Mucosa of descending colon (tissue), 3 donors: ENCODE measurements around the gene FOXR1. TPM values are rescaled to one million over a fixed set of nuclear protein-coding genes. Genes with fewer than 3 reads are reported as not detected.
A peak's percentile ranks its signal among the peaks of the same experiment; 100 is the strongest.

Source experiments
- ATAC-seq: fragments of 200-7000 bp; cut with Tn5 transposase; one replicate; pipeline ENCODE4 v1.9.1; 2020; ENCODE audit warnings: mild to moderate bottlenecking, moderate library complexity
- DNase-seq, 3 donors: peaks; one replicate each; pipeline ENCODE4 v3.0.0-alpha.2; 2020
- H3K36me3 ChIP-seq: fragments of 200-600 bp; one replicate; pipeline ENCODE4 v1.8.0; 2021; ENCODE audit warnings: low read depth, mild to moderate bottlenecking
- H3K4me1 ChIP-seq: fragments of 200-600 bp; one replicate; pipeline ENCODE4 v1.8.0; 2021; ENCODE audit warnings: low read depth, mild to moderate bottlenecking
- H3K4me3 ChIP-seq: fragments of 200-600 bp; one replicate; pipeline ENCODE4 v1.8.0; 2021; ENCODE audit warnings: mild to moderate bottlenecking
- H3K9me3 ChIP-seq: fragments of 200-600 bp; one replicate; pipeline ENCODE4 v1.8.0; 2021; ENCODE audit warnings: mild to moderate bottlenecking
- intact Hi-C, 2 donors: fragments of 100-400 bp; cut with DNase I in 1 of 2; cut with micrococcal nuclease in 1 of 2; formaldehyde crosslinking; loops; one replicate each; pipeline versions ENCODE4 v1.11.0 to v1.11.1; 2022; cut with DNase I, micrococcal nuclease
- total RNA-seq, 3 donors: library from RNA; stranded (reverse); fragmentation: NEBNext Ultra II Directional in 2 of 3; extraction: Animal tissue kit (Norgen Biotek cat#: 25700) in 2 of 3; gene quantifications; one replicate each; pipeline versions ENCODE4 v1.2.1 to v1.2.4, GENCODE V29; 2021 to 2023
- TF ChIP-seq, protein P1 (sequence below): fragments of 200-600 bp; IDR thresholded peaks from one replicate; pipeline ENCODE4 v1.8.0; 2022; ENCODE audit warnings: antibody characterized with exemption, mild to moderate bottlenecking
- donor health status: DM: no; HTN: no; CAD: no; lungs with moderate emphysema.
- donor health status: DM: no; HTN: no; CAD: no.
- donor health status: DM: no; HTN: yes; CAD: no.

The FOXR1 gene
- total RNA-seq, 3 donors from 2014 or later = not detected

GRCh38 chr11:118930094-118930712 is 41.4 kb upstream of the FOXR1 start:
- H3K4me1 ChIP-seq = peaks cover 12% of the 10 kb centered on the region

DNA sequence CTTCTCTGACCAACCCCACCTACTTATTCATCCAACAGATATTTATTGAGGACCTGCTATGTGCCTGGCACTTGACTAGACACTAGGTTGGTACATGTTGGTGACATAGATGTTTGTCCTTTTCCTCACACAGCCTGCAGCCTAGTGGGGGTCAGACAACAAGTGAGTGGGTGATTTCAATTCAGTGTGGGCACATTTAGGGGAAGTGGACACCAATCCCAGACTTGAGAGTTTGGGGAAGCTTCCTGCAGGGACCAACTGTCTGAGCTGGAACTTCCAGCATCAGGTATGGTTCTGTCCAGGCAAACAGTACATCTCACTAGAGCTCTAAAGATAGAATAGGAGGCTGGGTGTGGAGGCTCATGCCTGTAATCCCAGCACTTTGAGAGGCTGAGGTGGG is 40.0 kb upstream of the FOXR1 start:
- intact Hi-C loops = no loop called here
- H3K4me3 ChIP-seq = no peak overlapping the region
- DNase-seq = no peak
- peaks cover 12% of the 10 kb centered on the region for H3K4me1 ChIP-seq
- TF ChIP-seq, protein P1, sequence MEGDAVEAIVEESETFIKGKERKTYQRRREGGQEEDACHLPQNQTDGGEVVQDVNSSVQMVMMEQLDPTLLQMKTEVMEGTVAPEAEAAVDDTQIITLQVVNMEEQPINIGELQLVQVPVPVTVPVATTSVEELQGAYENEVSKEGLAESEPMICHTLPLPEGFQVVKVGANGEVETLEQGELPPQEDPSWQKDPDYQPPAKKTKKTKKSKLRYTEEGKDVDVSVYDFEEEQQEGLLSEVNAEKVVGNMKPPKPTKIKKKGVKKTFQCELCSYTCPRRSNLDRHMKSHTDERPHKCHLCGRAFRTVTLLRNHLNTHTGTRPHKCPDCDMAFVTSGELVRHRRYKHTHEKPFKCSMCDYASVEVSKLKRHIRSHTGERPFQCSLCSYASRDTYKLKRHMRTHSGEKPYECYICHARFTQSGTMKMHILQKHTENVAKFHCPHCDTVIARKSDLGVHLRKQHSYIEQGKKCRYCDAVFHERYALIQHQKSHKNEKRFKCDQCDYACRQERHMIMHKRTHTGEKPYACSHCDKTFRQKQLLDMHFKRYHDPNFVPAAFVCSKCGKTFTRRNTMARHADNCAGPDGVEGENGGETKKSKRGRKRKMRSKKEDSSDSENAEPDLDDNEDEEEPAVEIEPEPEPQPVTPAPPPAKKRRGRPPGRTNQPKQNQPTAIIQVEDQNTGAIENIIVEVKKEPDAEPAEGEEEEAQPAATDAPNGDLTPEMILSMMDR = no peak
- no peaks in the 10 kb centered on the region for H3K36me3 ChIP-seq
- H3K9me3 ChIP-seq = no peaks in the 10 kb centered on the region
- ATAC-seq = no peak

More at GRCh38 chr11:118930094-118930712, 41.4 kb upstream of the FOXR1 start:
- H3K9me3 ChIP-seq = no peaks in the 10 kb centered on the region
- DNase-seq (peak; percentile 93 to 98 (median 95)), ATAC-seq (peak; percentile 74)
- TF ChIP-seq, protein P1 = peak; percentile 94
- no peaks in the 10 kb centered on the region for H3K36me3 ChIP-seq
- peak overlapping the region; percentile 65 for H3K4me3 ChIP-seq
- intact Hi-C loops = no loop called here

DNA sequence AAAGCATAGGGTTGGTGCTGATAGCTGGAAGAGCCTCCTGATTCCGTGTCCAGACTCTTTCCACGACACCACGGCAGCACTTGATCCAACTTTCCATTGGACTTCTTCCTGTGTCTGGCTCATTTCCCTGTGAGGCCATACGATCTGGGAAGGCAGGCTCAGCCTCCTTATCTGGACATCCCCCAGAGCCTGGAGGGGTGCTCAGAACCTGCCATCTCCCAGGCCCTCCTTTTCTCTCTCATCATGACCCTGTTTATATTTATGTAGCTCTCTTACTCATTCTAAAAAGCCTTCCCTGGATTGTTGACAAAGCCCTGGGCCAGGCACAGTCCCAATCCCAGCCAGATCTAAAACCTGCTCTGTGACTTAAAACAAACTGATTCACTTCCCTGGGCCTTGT is 38.1 kb upstream of the FOXR1 start:
- ATAC-seq (no peak), DNase-seq (no peak)
- Histone ChIP-seq H3K36me3 (no peaks in the 10 kb centered on the region), H3K4me1 (peaks cover 8% of the 10 kb centered on the region), H3K9me3 (no peaks in the 10 kb centered on the region), H3K4me3 (no peak overlapping the region)
- intact Hi-C loops = no loop called here
- TF ChIP-seq, protein P1 = no peak

DNA sequence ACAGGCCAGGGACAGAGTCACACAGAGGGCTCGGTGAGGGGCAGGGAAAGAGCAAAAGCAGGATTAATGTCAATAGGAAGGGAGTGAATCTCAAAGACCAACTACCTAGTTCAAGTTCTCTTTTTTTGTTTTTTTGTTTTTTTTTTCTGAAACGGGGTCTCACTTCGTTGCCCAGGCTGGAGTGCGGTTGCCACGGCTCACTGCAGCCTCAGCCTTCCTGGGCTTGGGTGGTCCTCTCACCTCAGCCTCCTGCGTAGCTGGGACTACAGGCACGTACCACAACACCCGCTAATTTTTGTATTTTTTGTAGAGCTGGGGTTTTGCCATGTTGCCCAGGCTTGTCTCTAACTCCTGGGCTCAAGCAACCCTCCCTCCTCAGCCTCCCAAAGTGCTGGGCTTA is 36.2 kb upstream of the FOXR1 start:
- TF ChIP-seq, protein P1 = no peak
- no peak for DNase-seq
- no peak overlapping the region for H3K4me3 ChIP-seq
- H3K36me3 ChIP-seq = no peaks in the 10 kb centered on the region
- no peak for ATAC-seq
- intact Hi-C loops = no loop called here
- no peaks in the 10 kb centered on the region for H3K9me3 ChIP-seq
- peaks cover 2% of the 10 kb centered on the region for H3K4me1 ChIP-seq

DNA sequence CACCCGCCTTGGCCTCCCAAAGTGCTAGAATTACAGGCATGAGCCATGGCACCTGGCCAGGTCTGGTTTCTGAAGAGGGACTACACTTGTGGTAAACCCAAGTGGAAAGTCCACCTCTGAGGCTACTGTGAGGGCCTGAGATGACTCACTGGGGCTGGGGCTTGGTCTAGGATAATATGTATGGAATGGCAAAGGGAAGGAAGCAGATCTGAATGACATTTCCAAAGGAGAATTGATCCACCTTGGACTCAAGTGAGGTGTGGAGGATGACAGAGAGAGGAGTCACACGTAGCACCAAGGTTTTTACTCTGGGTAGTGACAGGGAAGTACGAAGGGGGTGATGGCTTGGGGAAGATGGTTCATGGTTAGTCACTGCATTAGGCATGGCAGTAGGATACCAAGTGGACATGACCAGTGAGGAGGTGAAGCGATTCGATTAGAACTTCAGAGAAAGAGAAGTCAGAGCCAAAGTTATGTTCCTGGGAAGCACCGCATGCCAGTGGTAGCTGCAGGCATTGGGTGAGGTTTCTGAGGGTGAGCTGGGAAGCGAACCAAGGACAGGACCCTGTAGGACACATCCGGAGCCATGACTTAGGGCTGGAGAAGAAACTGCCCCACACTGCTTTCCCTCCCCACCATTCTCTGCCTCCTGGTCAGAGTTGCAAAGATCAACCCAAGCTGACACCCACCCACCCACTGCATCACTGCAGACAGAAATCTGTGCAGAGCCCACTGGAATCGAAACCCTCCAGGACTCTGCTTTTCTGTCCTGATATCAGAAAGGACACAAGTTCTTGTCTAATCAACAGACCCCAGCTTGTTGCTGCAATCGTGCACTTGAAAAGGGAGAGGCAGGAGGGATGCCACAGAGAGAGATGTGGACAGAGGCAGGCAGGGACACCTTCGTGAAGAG is 32.8 kb upstream of the FOXR1 start:
- DNase-seq (no peak), ATAC-seq (peak; percentile 46)
- TF ChIP-seq, protein P1 = no peak
- Histone ChIP-seq H3K4me3 (no peak overlapping the region), H3K36me3 (no peaks in the 10 kb centered on the region), H3K9me3 (no peaks in the 10 kb centered on the region), H3K4me1 (no peaks in the 10 kb centered on the region)
- intact Hi-C loops = no loop called here
